ENCODE measurements around the gene FRK.
"Not testable (repeated sequence)": the region's sequence is repeated elsewhere in the genome, so short reads cannot be mapped to it uniquely, and the experiment has no call there.

The FRK gene

DNA sequence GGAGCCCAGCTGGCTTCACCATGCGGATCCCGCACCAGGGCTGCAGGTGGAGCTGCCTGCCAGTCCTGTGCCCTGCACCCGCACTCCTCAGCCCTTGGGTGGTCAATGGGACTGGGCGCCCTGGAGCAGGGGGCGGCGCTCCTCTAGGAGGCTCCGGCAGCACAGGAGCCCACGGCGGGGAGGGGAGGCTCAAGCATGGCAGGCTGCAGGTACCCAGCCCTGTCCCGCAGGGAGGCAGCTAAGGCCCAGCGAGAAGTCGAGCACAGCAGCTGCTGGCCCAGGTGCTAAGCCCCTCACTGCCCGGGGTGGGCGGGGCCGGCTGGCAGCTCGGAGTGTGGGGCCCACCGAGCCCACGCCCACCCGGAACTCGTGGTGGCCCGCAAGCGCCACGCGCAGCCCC, 132.7 kb downstream of the FRK start:
- not testable (repeated sequence) for H3K4me3 ChIP-seq (ENCODE audit: low read length); H3K27ac ChIP-seq (ENCODE audit: low read length); H3K27me3 ChIP-seq (ENCODE audit: control insufficient read depth, insufficient read depth, low read length); H3K4me1 ChIP-seq (ENCODE audit: control insufficient read depth, low read depth, low read length); H3K9me3 ChIP-seq (ENCODE audit: control insufficient read depth, low read depth, low read length); H3K36me3 ChIP-seq (ENCODE audit: control insufficient read depth, low read depth, low read length); H3K9ac ChIP-seq (ENCODE audit: low read length)

DNA sequence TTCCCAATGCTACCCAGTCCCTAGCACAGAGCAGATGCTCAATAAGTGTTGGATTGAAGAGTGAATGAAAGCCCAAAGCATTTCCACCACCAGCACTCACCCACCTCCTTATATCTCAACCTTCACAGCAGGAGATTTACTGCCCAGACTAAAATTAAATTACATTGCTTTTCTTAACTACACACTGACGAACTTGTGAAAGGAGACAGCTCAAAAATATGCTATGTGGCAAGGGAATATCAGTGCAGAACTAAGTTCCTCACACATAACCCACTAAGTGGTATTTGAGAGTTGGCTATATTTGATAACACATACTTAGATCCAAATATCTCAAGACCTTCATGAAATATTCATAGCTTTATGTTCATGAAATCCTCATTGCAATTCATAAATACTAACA, 137.7 kb downstream of the FRK start:
- Histone ChIP-seq H3K9me3 (ENCODE audit: control insufficient read depth, low read depth, low read length) (no peaks in the 10 kb centered on the region), H3K36me3 (ENCODE audit: control insufficient read depth, low read depth, low read length) (no peaks in the 10 kb centered on the region), H3K4me3 (ENCODE audit: low read length) (no peak overlapping the region), H3K27ac (ENCODE audit: low read length) (no peak overlapping the region), H3K27me3 (ENCODE audit: control insufficient read depth, insufficient read depth, low read length) (no peaks in the 10 kb centered on the region), H3K9ac (ENCODE audit: low read length) (no peak overlapping the region), H3K4me1 (ENCODE audit: control insufficient read depth, low read depth, low read length) (no peaks in the 10 kb centered on the region)

- Histone ChIP-seq H3K27me3 (ENCODE audit: control insufficient read depth, insufficient read depth, low read length) (no peaks in the 10 kb centered on the region), H3K4me1 (ENCODE audit: control insufficient read depth, low read depth, low read length) (no peaks in the 10 kb centered on the region), H3K36me3 (ENCODE audit: control insufficient read depth, low read depth, low read length) (no peaks in the 10 kb centered on the region), H3K27ac (ENCODE audit: low read length) (no peak overlapping the region), H3K9ac (ENCODE audit: low read length) (no peak overlapping the region), H3K4me3 (ENCODE audit: low read length) (no peak overlapping the region), H3K9me3 (ENCODE audit: control insufficient read depth, low read depth, low read length) (no peaks in the 10 kb centered on the region)
Observed at GRCh38 chr6:115914098-115914497, 146.6 kb downstream of the FRK start.

DNA sequence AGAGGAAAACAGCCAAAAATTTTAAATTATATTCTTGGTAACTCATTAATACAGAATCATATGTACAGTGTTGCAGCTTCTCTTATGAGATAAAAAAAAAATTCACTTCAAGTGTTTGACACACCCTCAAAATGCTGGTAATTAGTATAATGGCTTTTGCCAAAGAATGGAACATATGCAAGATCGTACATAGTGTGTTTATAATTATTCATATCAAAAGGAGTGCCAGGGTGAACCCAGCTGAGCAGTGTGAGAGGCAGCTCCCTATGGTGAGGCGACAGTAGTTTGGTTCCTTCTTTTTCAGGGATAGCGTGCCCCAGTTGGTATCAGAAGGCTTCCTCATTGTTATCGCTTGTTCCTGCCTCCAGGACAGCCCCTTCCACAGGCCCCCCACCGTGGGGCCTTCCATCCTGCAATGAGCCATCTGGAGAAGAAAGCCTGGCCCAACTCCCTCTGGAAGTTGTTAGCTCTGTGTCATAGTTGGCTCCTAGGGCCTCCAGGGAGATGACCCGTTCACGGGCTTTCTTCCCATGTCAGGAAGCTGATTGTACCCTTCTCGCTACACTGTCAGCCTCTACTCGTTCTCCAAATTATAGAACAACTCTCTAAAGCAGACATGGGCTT, 150.7 kb downstream of the FRK start:
- Histone ChIP-seq H3K4me1 (ENCODE audit: control insufficient read depth, low read depth, low read length) (no peaks in the 10 kb centered on the region), H3K27me3 (ENCODE audit: control insufficient read depth, insufficient read depth, low read length) (no peaks in the 10 kb centered on the region), H3K4me3 (ENCODE audit: low read length) (no peak overlapping the region), H3K36me3 (ENCODE audit: control insufficient read depth, low read depth, low read length) (no peaks in the 10 kb centered on the region), H3K9me3 (ENCODE audit: control insufficient read depth, low read depth, low read length) (no peaks in the 10 kb centered on the region), H3K9ac (ENCODE audit: low read length) (no peak overlapping the region), H3K27ac (ENCODE audit: low read length) (no peak overlapping the region)

GRCh38 chr6:115908906-115909559, 151.7 kb downstream of the FRK start:
- Histone ChIP-seq H3K27ac (ENCODE audit: low read length) (no peak overlapping the region), H3K4me1 (ENCODE audit: control insufficient read depth, low read depth, low read length) (no peaks in the 10 kb centered on the region), H3K36me3 (ENCODE audit: control insufficient read depth, low read depth, low read length) (no peaks in the 10 kb centered on the region), H3K27me3 (ENCODE audit: control insufficient read depth, insufficient read depth, low read length) (no peaks in the 10 kb centered on the region), H3K4me3 (ENCODE audit: low read length) (no peak overlapping the region), H3K9ac (ENCODE audit: low read length) (no peak overlapping the region), H3K9me3 (ENCODE audit: control insufficient read depth, low read depth, low read length) (no peaks in the 10 kb centered on the region)

GRCh38 chr6:115905471-115905870, 155.2 kb downstream of the FRK start:
- Histone ChIP-seq H3K4me3 (ENCODE audit: low read length) (no peak overlapping the region), H3K4me1 (ENCODE audit: control insufficient read depth, low read depth, low read length) (no peaks in the 10 kb centered on the region), H3K9me3 (ENCODE audit: control insufficient read depth, low read depth, low read length) (no peaks in the 10 kb centered on the region), H3K36me3 (ENCODE audit: control insufficient read depth, low read depth, low read length) (no peaks in the 10 kb centered on the region), H3K9ac (ENCODE audit: low read length) (no peak overlapping the region), H3K27ac (ENCODE audit: low read length) (no peak overlapping the region), H3K27me3 (ENCODE audit: control insufficient read depth, insufficient read depth, low read length) (no peaks in the 10 kb centered on the region)

GRCh38 chr6:115902436-115902835, 158.3 kb downstream of the FRK start:
- Histone ChIP-seq H3K4me1 (ENCODE audit: control insufficient read depth, low read depth, low read length) (no peaks in the 10 kb centered on the region), H3K27ac (ENCODE audit: low read length) (no peak overlapping the region), H3K4me3 (ENCODE audit: low read length) (no peak overlapping the region), H3K36me3 (ENCODE audit: control insufficient read depth, low read depth, low read length) (no peaks in the 10 kb centered on the region), H3K9ac (ENCODE audit: low read length) (no peak overlapping the region), H3K9me3 (ENCODE audit: control insufficient read depth, low read depth, low read length) (no peaks in the 10 kb centered on the region), H3K27me3 (ENCODE audit: control insufficient read depth, insufficient read depth, low read length) (no peaks in the 10 kb centered on the region)

DNA sequence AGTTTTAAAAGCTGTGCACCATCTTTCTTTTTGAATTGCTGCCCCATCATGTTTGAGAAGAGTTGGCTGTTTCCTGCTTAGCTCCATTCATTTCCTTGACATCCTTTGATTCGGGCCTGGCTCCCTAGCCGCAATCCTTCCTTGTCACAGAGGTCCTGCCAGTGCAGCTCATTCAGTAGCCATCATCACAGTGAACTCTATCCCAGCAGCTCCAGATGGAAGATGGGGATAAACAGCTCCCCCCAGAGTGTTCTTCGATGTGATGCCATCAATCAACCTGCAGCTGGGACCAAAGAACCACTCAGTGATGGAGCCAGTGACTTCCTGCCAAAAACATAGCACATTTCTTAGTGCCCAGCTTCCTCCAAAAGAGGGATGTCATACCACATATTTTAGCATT, 158.8 kb downstream of the FRK start:
- no peaks in the 10 kb centered on the region for H3K36me3 ChIP-seq (ENCODE audit: control insufficient read depth, low read depth, low read length)
- H3K4me1 ChIP-seq (ENCODE audit: control insufficient read depth, low read depth, low read length), result no peaks in the 10 kb centered on the region
- no peak overlapping the region for H3K27ac ChIP-seq (ENCODE audit: low read length)
- H3K9me3 ChIP-seq (ENCODE audit: control insufficient read depth, low read depth, low read length), result no peaks in the 10 kb centered on the region
- no peak overlapping the region for H3K9ac ChIP-seq (ENCODE audit: low read length)
- H3K27me3 ChIP-seq (ENCODE audit: control insufficient read depth, insufficient read depth, low read length), result no peaks in the 10 kb centered on the region
- H3K4me3 ChIP-seq (ENCODE audit: low read length), result no peak overlapping the region

DNA sequence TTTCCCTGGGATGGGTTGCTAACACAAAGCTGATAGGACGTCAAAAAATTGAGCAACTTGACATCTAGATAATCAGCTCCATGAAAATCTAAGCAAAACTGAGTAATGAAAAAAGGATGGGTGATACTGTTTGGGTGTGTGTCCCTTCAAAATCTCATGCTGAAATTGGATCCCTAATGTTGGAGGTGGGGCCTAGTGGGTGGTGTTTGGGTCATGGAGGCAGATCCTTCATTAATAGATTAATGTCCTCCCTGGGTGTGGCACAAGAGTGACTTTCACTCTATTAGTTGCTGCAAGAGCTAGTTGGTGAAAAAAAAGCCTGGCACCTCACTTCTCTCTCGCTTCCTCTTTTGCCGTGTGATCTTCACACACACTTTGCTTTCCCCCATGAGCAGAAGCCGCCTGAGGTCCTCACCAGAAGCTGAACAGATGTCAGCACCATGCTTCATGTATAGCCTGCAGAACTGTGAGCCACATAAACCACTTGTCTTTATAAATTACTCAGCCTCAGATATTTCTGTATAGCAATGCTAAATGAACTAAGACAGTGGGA, 160.9 kb downstream of the FRK start:
- Histone ChIP-seq H3K9ac (ENCODE audit: low read length) (no peak overlapping the region), H3K27me3 (ENCODE audit: control insufficient read depth, insufficient read depth, low read length) (no peaks in the 10 kb centered on the region), H3K4me3 (ENCODE audit: low read length) (no peak overlapping the region), H3K36me3 (ENCODE audit: control insufficient read depth, low read depth, low read length) (no peaks in the 10 kb centered on the region), H3K9me3 (ENCODE audit: control insufficient read depth, low read depth, low read length) (no peaks in the 10 kb centered on the region), H3K27ac (ENCODE audit: low read length) (no peak overlapping the region), H3K4me1 (ENCODE audit: control insufficient read depth, low read depth, low read length) (no peaks in the 10 kb centered on the region)

GRCh38 chr6:115898246-115898645, 162.4 kb downstream of the FRK start:
- Histone ChIP-seq H3K4me3 (ENCODE audit: low read length) (no peak overlapping the region), H3K4me1 (ENCODE audit: control insufficient read depth, low read depth, low read length) (no peaks in the 10 kb centered on the region), H3K27ac (ENCODE audit: low read length) (no peak overlapping the region), H3K27me3 (ENCODE audit: control insufficient read depth, insufficient read depth, low read length) (no peaks in the 10 kb centered on the region), H3K9me3 (ENCODE audit: control insufficient read depth, low read depth, low read length) (no peaks in the 10 kb centered on the region), H3K9ac (ENCODE audit: low read length) (no peak overlapping the region), H3K36me3 (ENCODE audit: control insufficient read depth, low read depth, low read length) (no peaks in the 10 kb centered on the region)

- no peak overlapping the region for H3K4me3 ChIP-seq (ENCODE audit: low read length)
Observed at GRCh38 chr6:115896538-115897129, 164.1 kb downstream of the FRK start.

More at GRCh38 chr6:115896538-115897129, 164.1 kb downstream of the FRK start:
- Histone ChIP-seq H3K36me3 (ENCODE audit: control insufficient read depth, low read depth, low read length) (no peaks in the 10 kb centered on the region), H3K9me3 (ENCODE audit: control insufficient read depth, low read depth, low read length) (no peaks in the 10 kb centered on the region), H3K27ac (ENCODE audit: low read length) (no peak overlapping the region), H3K4me1 (ENCODE audit: control insufficient read depth, low read depth, low read length) (no peaks in the 10 kb centered on the region), H3K27me3 (ENCODE audit: control insufficient read depth, insufficient read depth, low read length) (no peaks in the 10 kb centered on the region), H3K9ac (ENCODE audit: low read length) (no peak overlapping the region)

Data from iPS-18a (cell line).